Esophagus (tissue), 2 donors: Measurements from ENCODE around the gene AUP1. TPM values are rescaled to one million over a fixed set of nuclear protein-coding genes. Genes with fewer than 3 reads are reported as not detected.

Experiments
- H3K27ac ChIP-seq, 2 donors: one replicate each; pipeline ENCODE4 v1.5.1; 2013; ENCODE audit warnings: low read depth in 2 of 2, mild to moderate bottlenecking in 2 of 2, inconsistent platforms in 1 of 2, low read length in 1 of 2, moderate library complexity in 1 of 2
- H3K27me3 ChIP-seq, 2 donors: one replicate each; pipeline ENCODE4 v1.6.1; 2013; ENCODE audit warnings: low read length in 2 of 2, control low read depth in 1 of 2, mild to moderate bottlenecking in 1 of 2; ENCODE audit not compliant: insufficient read depth in 2 of 2, control insufficient read depth in 1 of 2
- H3K36me3 ChIP-seq, 2 donors: one replicate each; pipeline ENCODE4 v1.6.1; 2013; ENCODE audit warnings: low read length in 1 of 2; ENCODE audit not compliant: control insufficient read depth in 2 of 2, insufficient read depth in 2 of 2
- H3K4me1 ChIP-seq, 2 donors: one replicate each; pipeline ENCODE4 v1.6.1; 2013; ENCODE audit warnings: low read length in 1 of 2; ENCODE audit not compliant: control insufficient read depth in 2 of 2, insufficient read depth in 2 of 2
- H3K4me3 ChIP-seq, 2 donors: one replicate each; pipeline ENCODE4 v1.5.1; 2013; ENCODE audit warnings: low read length in 2 of 2, mild to moderate bottlenecking in 2 of 2, low read depth in 1 of 2, moderate library complexity in 1 of 2
- H3K9me3 ChIP-seq, 2 donors: one replicate each; pipeline ENCODE4 v1.6.1; 2013; ENCODE audit warnings: mild to moderate bottlenecking in 2 of 2, low read depth in 1 of 2, low read length in 1 of 2, moderate library complexity in 1 of 2; ENCODE audit not compliant: control insufficient read depth in 2 of 2, insufficient read depth in 1 of 2
- WGBS, 2 donors: extraction: QIAGEN DNeasy Blood & Tissue Kit; methylation state at CpG; one replicate each; pipeline ENCODE4 v1.1.7; 2013; 5-methylcytosine and 5-hydroxymethylcytosine counted together
- polyA plus RNA-seq, 2 donors: library from polyadenylated mRNA; stranded (reverse); fragments of 200-250 nt; gene quantifications; one replicate each; pipeline ENCODE4 v1.2.3, GENCODE V29; 2013
- donor health status: healthy with polysubstance abuse.
- donor health status: Bipolar disorder and iron deficiency.

AUP1 gene, protein sequence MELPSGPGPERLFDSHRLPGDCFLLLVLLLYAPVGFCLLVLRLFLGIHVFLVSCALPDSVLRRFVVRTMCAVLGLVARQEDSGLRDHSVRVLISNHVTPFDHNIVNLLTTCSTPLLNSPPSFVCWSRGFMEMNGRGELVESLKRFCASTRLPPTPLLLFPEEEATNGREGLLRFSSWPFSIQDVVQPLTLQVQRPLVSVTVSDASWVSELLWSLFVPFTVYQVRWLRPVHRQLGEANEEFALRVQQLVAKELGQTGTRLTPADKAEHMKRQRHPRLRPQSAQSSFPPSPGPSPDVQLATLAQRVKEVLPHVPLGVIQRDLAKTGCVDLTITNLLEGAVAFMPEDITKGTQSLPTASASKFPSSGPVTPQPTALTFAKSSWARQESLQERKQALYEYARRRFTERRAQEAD
- 100 to 1,000 TPM; 116 to 186 TPM for polyA plus RNA-seq

DNA sequence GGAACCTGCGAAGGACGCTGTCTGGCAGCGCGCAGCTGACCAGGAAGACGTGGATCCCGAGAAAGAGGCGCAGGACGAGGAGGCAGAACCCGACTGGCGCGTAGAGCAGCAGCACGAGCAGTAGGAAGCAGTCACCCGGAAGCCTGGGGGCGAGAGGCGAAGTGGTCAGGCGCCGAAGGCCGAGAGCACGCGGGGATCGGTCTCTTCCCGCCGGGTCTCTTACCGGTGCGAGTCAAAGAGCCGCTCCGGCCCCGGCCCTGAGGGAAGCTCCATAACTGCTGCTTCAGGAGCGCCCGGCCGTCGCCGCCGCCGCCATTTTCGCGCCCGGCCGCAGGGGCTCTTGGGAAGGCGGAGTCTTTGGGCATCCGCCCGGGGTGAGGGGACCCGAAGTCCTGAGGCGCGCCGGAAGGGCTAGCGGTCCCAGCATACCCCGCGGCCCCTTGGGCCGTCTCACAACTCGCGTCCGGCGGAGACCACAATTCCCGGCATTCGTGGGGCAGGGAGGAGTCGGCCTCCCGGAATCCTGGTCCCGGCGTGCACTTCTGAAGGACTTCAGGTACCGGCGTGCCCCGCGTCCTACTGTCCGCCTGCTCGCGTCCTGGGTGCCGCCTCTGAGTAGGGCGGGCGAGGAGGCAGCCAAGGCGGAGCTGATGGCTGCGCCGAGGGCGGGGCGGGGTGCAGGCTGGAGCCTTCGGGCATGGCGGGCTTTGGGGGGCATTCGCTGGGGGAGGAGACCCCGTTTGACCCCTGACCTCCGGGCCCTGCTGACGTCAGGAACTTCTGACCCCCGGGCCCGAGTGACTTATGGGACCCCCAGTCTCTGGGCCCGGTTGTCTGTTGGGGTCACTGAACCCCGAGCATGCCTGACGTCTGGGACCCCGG, at the start of gene AUP1, which contains the start of gene HTRA2:
TSS of gene AUP1 (minus strand) at position 350 of the 882 bp plus-strand sequence. CDS start at position 273, 77 bp downstream.
TSS of gene HTRA2 (plus strand) at position 577 of the 882 bp plus-strand sequence. CDS start at position 651, 74 bp downstream.
- H3K36me3 ChIP-seq: peaks cover 7 to 22% of the 10 kb centered on the region in 2 donors
- no peaks in the 10 kb centered on the region for H3K9me3 ChIP-seq
- H3K4me3 ChIP-seq: peak within 1 kb of the TSS; percentile 61 to 97
- H3K4me1 ChIP-seq: peaks cover 4 to 12% of the 10 kb centered on the region in 2 donors
- H3K27me3 ChIP-seq: no peaks in the 10 kb centered on the region
- H3K27ac ChIP-seq: peak within 1 kb of the TSS; percentile 92
- 0 to 1% methylated on average over 78 to 87 of the region's 87 CpGs for WGBS, 2 donors

- no peaks in the 10 kb centered on the region for H3K9me3 ChIP-seq
- H3K36me3 ChIP-seq: no peaks in the 10 kb centered on the region
- H3K4me3 ChIP-seq: no peak overlapping the region
- WGBS, 2 donors: 77% methylated on average over 3 of the region's 3 CpGs
- no peaks in the 10 kb centered on the region for H3K27me3 ChIP-seq
- H3K4me1 ChIP-seq: no peaks in the 10 kb centered on the region
- no peak overlapping the region for H3K27ac ChIP-seq
These were observed 48.9 kb upstream of the AUP1 start for GRCh38 chr2:74578408-74578807.

DNA sequence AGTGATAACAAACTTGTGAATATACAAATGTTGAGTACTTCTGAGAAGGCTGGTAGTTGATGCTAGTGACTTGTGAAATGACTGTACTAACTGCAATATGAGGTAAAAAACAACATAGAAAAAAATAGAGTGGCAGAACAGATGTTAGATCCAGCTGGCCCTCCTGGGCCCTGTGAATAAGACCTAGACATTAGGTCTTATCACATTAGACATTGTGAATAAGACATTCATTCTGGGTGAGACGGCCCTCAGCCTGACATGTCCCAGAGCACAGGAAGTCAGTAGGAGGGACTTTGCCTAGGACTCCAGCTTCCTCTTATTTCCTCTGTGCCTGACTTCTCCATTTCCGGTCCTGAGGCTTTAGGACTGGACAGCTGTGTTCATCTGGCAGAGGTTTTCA, 47.9 kb upstream of the AUP1 start:
- WGBS, 2 donors: 51 to 53% methylated on average over 2 of the region's 2 CpGs
- no peaks in the 10 kb centered on the region for H3K36me3 ChIP-seq

GRCh38 chr2:74576863-74577229, 47.3 kb upstream of the AUP1 start:
- no peaks in the 10 kb centered on the region for H3K4me1 ChIP-seq
- H3K27me3 ChIP-seq: no peaks in the 10 kb centered on the region
- no peak overlapping the region for H3K27ac ChIP-seq
- no peaks in the 10 kb centered on the region for H3K36me3 ChIP-seq
- H3K9me3 ChIP-seq: no peaks in the 10 kb centered on the region
- WGBS, 2 donors: 37 to 38% methylated on average over 1 of the region's 1 CpG
- no peak overlapping the region for H3K4me3 ChIP-seq

More for the DNA sequence above, 47.9 kb upstream of the AUP1 start:
- Histone ChIP-seq H3K9me3 (no peaks in the 10 kb centered on the region), H3K4me3 (no peak overlapping the region), H3K27ac (no peak overlapping the region), H3K27me3 (no peaks in the 10 kb centered on the region), H3K4me1 (no peaks in the 10 kb centered on the region)

DNA sequence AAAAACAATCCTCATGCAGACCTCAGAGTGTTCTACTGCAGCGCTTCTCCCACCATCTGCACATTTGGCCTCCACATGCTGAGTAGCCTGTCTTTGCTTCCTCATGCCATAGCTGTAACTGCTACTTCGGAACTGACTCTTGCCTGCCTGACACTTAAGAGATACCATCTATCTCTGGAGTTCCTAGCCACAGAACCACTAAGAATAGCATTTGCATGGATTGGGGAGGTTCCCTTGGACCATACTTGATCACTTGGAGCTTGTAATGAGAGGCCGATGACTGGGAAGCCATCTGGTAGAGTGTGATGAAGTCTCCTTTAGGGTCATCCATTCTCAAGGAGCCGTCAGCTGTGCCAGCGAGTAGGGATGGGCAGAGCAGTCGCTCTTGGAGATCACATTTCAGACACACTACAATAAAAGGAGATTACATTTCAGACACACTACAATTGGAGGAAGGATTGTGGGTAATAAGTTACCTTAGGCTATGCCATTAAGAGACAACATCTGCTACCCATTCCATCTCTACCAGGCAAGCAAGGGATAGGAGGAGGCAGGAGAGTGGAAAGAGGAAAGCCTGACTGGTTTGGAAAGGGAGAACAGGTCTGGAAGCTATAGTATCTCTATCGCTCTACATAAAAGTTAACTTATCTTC, 46.8 kb upstream of the AUP1 start:
- Histone ChIP-seq H3K27ac (peak overlapping the region in 1 of 2 donors; percentile 8), H3K4me1 (no peaks in the 10 kb centered on the region)
- WGBS, 2 donors: 83 to 86% methylated on average over 7 of the region's 7 CpGs

GRCh38 chr2:74575320-74575719, 45.8 kb upstream of the AUP1 start:
- WGBS, 2 donors: 81 to 88% methylated on average over 4 of the region's 4 CpGs
- Histone ChIP-seq H3K36me3 (no peaks in the 10 kb centered on the region), H3K4me1 (no peaks in the 10 kb centered on the region), H3K4me3 (no peak overlapping the region), H3K27ac (no peak overlapping the region), H3K27me3 (no peaks in the 10 kb centered on the region), H3K9me3 (no peaks in the 10 kb centered on the region)

More for the DNA sequence above, 46.8 kb upstream of the AUP1 start:
- Histone ChIP-seq H3K4me3 (no peak overlapping the region), H3K27me3 (no peaks in the 10 kb centered on the region), H3K36me3 (no peaks in the 10 kb centered on the region), H3K9me3 (no peaks in the 10 kb centered on the region)

GRCh38 chr2:74573747-74574562, 44.4 kb upstream of the AUP1 start:
- no peaks in the 10 kb centered on the region for H3K36me3 ChIP-seq
- no peaks in the 10 kb centered on the region for H3K27me3 ChIP-seq
- no peak overlapping the region for H3K27ac ChIP-seq
- H3K4me3 ChIP-seq: no peak overlapping the region
- no peaks in the 10 kb centered on the region for H3K4me1 ChIP-seq
- H3K9me3 ChIP-seq: no peaks in the 10 kb centered on the region
- WGBS, 2 donors: 52 to 61% methylated on average over 7 of the region's 7 CpGs

DNA sequence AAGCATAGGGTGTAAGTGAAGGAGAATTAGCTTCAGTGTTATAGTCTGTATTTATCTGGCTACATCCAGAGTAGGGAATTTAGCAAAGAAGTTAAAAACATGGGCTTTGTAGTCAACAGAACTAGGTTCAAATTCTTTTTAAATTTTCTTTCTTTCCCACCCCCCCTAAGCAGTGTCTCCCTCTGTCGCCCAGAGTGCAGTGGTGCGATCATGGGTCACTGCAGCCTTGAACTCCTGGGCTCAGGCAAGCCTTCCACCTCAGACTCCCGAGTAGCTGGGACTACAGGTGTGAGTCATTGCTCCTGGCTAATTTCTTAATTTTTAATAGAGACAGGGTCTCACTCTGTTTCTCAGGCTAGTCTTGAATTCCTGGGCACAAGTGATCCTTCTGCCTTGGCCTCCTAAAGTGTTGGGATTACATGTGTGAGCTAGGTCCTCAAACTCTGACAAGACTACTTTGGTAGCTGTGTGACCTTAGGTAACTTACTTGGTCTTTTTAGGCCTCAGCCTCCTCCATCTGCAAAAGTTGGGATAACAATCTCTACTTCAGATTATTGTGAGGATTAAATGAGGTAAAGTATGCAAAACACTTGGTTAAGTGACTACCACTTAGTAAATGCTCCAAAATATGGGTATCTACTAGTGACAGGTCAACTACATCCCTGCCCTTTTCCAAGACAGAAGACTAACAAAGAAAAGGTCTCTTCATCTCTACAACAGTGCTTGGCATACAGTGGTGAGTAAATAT, 42.8 kb upstream of the AUP1 start:
- Histone ChIP-seq H3K9me3 (no peaks in the 10 kb centered on the region), H3K4me3 (no peak overlapping the region), H3K27me3 (no peaks in the 10 kb centered on the region), H3K27ac (no peak overlapping the region), H3K36me3 (no peaks in the 10 kb centered on the region), H3K4me1 (no peaks in the 10 kb centered on the region)
- 77 to 83% methylated on average over 3 of the region's 3 CpGs for WGBS, 2 donors
